A549 (cell line): ENCODE data around the gene NT5E.
"Not testable (repeated sequence)": the region's sequence is repeated elsewhere in the genome, so short reads cannot be mapped to it uniquely, and the experiment has no call there.

ENCODE experiments used
- CTCF ChIP-seq: fragments of >200 bp; sonication (Bioruptor Twin); formaldehyde crosslinking; IDR thresholded peaks from 3 replicates; pipeline ENCODE4 v1.5.1; 2016
- MAZ ChIP-seq: fragments of 150-350 bp; IDR thresholded peaks from 2 replicates; pipeline ENCODE4 v1.6.1; 2014; ENCODE audit warnings: antibody characterized with exemption, low read depth, low read length, borderline replicate concordance
- PHF8 ChIP-seq: fragments of 200-600 bp; sonication (generic); IDR thresholded peaks from 2 replicates; pipeline ENCODE4 v1.6.1; 2016; ENCODE audit warnings: low read depth, mild to moderate bottlenecking, antibody characterized with exemption, moderate library complexity, borderline replicate concordance
- POLR2A ChIP-seq: IDR thresholded peaks from 2 replicates; pipeline ENCODE4 v1.6.1; 2012; ENCODE audit warnings: mild to moderate bottlenecking, low read length
- RCOR1 ChIP-seq: fragments of 150-350 bp; IDR thresholded peaks from 2 replicates; pipeline ENCODE4 v1.6.1; 2014; ENCODE audit warnings: antibody characterized with exemption, low read length, low read depth
- SMC3 ChIP-seq: fragments of >200 bp; sonication (Bioruptor Twin); formaldehyde crosslinking; IDR thresholded peaks from 3 replicates; pipeline ENCODE4 v1.6.1; 2018; ENCODE audit warnings: inconsistent platforms
- TP53 ChIP-seq: fragments of 250-450 bp; sonication (Bioruptor Pico); IDR thresholded peaks from 2 replicates; pipeline ENCODE4 v1.5.0; 2021; ENCODE audit warnings: mild to moderate bottlenecking, moderate library complexity
- USF2 ChIP-seq: fragments of 450-650 bp; IDR thresholded peaks from 2 replicates; pipeline ENCODE4 v1.6.1; 2014; ENCODE audit warnings: antibody characterized with exemption
- TF ChIP-seq, protein P1 (sequence below): IDR thresholded peaks from 2 replicates; pipeline ENCODE4 v1.6.1; 2012; ENCODE audit warnings: low read depth, borderline replicate concordance
- TF ChIP-seq, protein P2 (sequence below): fragments of 200-600 bp; sonication (generic); IDR thresholded peaks from 2 replicates; pipeline ENCODE4 v1.6.1; 2016; ENCODE audit warnings: antibody characterized with exemption, mild to moderate bottlenecking, moderate library complexity
- TF ChIP-seq, protein P3 (sequence below): IDR thresholded peaks from 2 replicates; pipeline ENCODE4 v1.6.1; 2012

DNA sequence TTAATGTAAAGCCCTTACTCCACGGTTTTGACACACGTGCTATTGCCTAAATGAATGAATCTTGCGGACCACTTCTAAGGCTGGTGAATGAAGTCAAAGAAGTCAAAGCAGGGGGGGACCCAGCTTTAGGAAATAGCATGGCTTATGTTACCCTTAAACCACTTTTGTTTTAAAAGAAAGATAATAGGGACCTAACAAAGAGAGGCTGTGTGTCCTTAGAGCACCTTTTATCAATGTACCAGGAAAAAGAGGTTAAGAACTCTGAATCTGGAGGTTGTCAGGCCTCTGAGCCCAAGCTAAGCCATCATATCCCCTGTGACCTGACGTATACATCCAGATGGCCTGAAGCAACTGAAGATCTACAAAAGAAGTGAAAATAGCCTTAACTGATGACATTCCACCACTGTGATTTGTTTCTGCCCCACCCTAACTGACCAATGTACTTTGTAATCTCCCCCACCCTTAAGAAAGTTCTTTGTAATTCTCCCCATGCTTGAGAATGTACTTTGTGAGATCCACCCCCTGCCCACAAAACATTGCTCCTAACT, 45.8 kb upstream of the NT5E start:
- not testable (repeated sequence) for TF ChIP-seq CTCF; POLR2A; USF2; MAZ; RCOR1; SMC3; TP53 (CRISPR knock-in tag); PHF8
- TF ChIP-seq, protein P1, sequence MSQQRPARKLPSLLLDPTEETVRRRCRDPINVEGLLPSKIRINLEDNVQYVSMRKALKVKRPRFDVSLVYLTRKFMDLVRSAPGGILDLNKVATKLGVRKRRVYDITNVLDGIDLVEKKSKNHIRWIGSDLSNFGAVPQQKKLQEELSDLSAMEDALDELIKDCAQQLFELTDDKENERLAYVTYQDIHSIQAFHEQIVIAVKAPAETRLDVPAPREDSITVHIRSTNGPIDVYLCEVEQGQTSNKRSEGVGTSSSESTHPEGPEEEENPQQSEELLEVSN, result not testable (repeated sequence)
- TF ChIP-seq, protein P2, sequence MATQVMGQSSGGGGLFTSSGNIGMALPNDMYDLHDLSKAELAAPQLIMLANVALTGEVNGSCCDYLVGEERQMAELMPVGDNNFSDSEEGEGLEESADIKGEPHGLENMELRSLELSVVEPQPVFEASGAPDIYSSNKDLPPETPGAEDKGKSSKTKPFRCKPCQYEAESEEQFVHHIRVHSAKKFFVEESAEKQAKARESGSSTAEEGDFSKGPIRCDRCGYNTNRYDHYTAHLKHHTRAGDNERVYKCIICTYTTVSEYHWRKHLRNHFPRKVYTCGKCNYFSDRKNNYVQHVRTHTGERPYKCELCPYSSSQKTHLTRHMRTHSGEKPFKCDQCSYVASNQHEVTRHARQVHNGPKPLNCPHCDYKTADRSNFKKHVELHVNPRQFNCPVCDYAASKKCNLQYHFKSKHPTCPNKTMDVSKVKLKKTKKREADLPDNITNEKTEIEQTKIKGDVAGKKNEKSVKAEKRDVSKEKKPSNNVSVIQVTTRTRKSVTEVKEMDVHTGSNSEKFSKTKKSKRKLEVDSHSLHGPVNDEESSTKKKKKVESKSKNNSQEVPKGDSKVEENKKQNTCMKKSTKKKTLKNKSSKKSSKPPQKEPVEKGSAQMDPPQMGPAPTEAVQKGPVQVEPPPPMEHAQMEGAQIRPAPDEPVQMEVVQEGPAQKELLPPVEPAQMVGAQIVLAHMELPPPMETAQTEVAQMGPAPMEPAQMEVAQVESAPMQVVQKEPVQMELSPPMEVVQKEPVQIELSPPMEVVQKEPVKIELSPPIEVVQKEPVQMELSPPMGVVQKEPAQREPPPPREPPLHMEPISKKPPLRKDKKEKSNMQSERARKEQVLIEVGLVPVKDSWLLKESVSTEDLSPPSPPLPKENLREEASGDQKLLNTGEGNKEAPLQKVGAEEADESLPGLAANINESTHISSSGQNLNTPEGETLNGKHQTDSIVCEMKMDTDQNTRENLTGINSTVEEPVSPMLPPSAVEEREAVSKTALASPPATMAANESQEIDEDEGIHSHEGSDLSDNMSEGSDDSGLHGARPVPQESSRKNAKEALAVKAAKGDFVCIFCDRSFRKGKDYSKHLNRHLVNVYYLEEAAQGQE, result not testable (repeated sequence)
- TF ChIP-seq, protein P3, sequence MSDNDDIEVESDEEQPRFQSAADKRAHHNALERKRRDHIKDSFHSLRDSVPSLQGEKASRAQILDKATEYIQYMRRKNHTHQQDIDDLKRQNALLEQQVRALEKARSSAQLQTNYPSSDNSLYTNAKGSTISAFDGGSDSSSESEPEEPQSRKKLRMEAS, result not testable (repeated sequence)
